ENCODE results near the gene GATAD2B. TPM values are rescaled to one million over a fixed set of nuclear protein-coding genes. Genes with fewer than 3 reads are reported as not detected.

GATAD2B gene
- total RNA-seq, 1 donor from 2014 or later: 48.4 TPM

- Mint-ChIP-seq H3K36me3 (ENCODE audit: low read depth, unreplicated experiment) (peaks cover 30% of the 10 kb centered on the region), H3K27ac (ENCODE audit: unreplicated experiment) (no peak overlapping the region), H3K9me3 (ENCODE audit: unreplicated experiment) (no peaks in the 10 kb centered on the region), H3K27me3 (ENCODE audit: low read depth, unreplicated experiment) (no peaks in the 10 kb centered on the region), H3K4me3 (ENCODE audit: unreplicated experiment) (no peak overlapping the region), H3K4me1 (ENCODE audit: low read depth, unreplicated experiment) (no peaks in the 10 kb centered on the region)
- Histone ChIP-seq H3K9me3 (ENCODE audit: insufficient read depth, low read depth, low read length) (no peaks in the 10 kb centered on the region), H3K27ac (ENCODE audit: low read depth, low read length) (no peak overlapping the region), H4K20me1 (ENCODE audit: insufficient read depth, low read length) (no peaks in the 10 kb centered on the region), H3K79me2 (ENCODE audit: insufficient read depth, low read length) (no peaks in the 10 kb centered on the region), H3K27me3 (ENCODE audit: insufficient read depth, low read length) (no peaks in the 10 kb centered on the region), H3K4me3 (ENCODE audit: insufficient read depth, low read depth, low read length) (no peak overlapping the region), H2AFZ (ENCODE audit: low read depth, low read length) (no peak overlapping the region), H3K4me2 (ENCODE audit: low read length) (no peak overlapping the region), H3K9ac (ENCODE audit: low read length) (no peak overlapping the region), H3K4me1 (ENCODE audit: insufficient read depth, low read length) (peaks cover 4% of the 10 kb centered on the region), H3K36me3 (ENCODE audit: insufficient read depth, low read length) (peaks cover 11% of the 10 kb centered on the region)
- no peak for FAIRE-seq
- TF ChIP-seq CTCF (IDR thresholded peaks at IDR 0.05; ENCODE audit: insufficient read depth, low read depth, low read length): no peak
- no peak for TF ChIP-seq EZH2 (IDR thresholded peaks at IDR 0.05; ENCODE audit: insufficient read depth, low read length)
- DNase-seq (ENCODE audit: low read depth): no peak
Observed at GRCh38 chr1:153932156-153933131, 9.7 kb upstream of the GATAD2B start.

- no peaks in the 10 kb centered on the region for H3K9me3 ChIP-seq (ENCODE audit: insufficient read depth, low read depth, low read length)
- no peaks in the 10 kb centered on the region for H3K27me3 Mint-ChIP-seq (ENCODE audit: low read depth, unreplicated experiment)
- no peaks in the 10 kb centered on the region for H3K79me2 ChIP-seq (ENCODE audit: insufficient read depth, low read length)
- no peaks in the 10 kb centered on the region for H3K4me1 Mint-ChIP-seq (ENCODE audit: low read depth, unreplicated experiment)
- no peaks in the 10 kb centered on the region for H4K20me1 ChIP-seq (ENCODE audit: insufficient read depth, low read length)
- H3K27ac ChIP-seq (ENCODE audit: low read depth, low read length): no peak overlapping the region
- no peak overlapping the region for H3K4me2 ChIP-seq (ENCODE audit: low read length)
- H3K9ac ChIP-seq (ENCODE audit: low read length): no peak overlapping the region
- H3K4me1 ChIP-seq (ENCODE audit: insufficient read depth, low read length): peaks cover 4% of the 10 kb centered on the region
- H3K4me3 ChIP-seq (ENCODE audit: insufficient read depth, low read depth, low read length): no peak overlapping the region
- no peak for TF ChIP-seq CTCF (IDR thresholded peaks at IDR 0.05; ENCODE audit: insufficient read depth, low read depth, low read length)
- no peak for TF ChIP-seq EZH2 (IDR thresholded peaks at IDR 0.05; ENCODE audit: insufficient read depth, low read length)
- peaks cover 11% of the 10 kb centered on the region for H3K36me3 ChIP-seq (ENCODE audit: insufficient read depth, low read length)
- no peak overlapping the region for H3K4me3 Mint-ChIP-seq (ENCODE audit: unreplicated experiment)
- no peak overlapping the region for H3K27ac Mint-ChIP-seq (ENCODE audit: unreplicated experiment)
- FAIRE-seq (no peak), DNase-seq (ENCODE audit: low read depth) (no peak)
- H3K27me3 ChIP-seq (ENCODE audit: insufficient read depth, low read length): no peaks in the 10 kb centered on the region
- peaks cover 12% of the 10 kb centered on the region for H3K36me3 Mint-ChIP-seq (ENCODE audit: low read depth, unreplicated experiment)
- H3K9me3 Mint-ChIP-seq (ENCODE audit: unreplicated experiment): no peaks in the 10 kb centered on the region
- H2AFZ ChIP-seq (ENCODE audit: low read depth, low read length): no peak overlapping the region
Observed at GRCh38 chr1:153929981-153930948, 7.5 kb upstream of the GATAD2B start.

Measured in astrocyte (in vitro differentiated cells and primary cell).